Measurements from ENCODE around the gene PEMT. TPM values are rescaled to one million over a fixed set of nuclear protein-coding genes. Genes with fewer than 3 reads are reported as not detected.

Gene PEMT
- total RNA-seq, 2 donors from 2014 or later: 27.8 to 37.7 TPM

DNA sequence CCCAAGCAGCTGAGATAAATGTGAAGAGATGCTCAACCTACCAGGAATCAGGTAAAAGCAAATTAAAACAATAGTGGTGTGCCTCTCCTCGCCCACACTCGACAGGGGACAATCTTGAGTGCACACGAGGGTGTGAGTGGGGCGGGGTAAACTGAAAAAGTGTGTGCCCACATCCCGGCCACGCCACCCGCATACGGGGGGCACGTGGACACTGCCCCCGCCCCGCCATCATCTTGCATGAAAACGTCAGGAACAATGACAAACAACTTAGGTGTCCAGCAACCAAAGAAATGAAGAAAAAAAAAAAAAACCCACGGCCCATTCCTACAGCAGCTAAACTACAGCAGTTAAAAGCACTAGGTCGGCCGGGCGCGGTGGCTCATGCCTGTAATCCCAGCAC, 14.1 kb downstream of the PEMT start:
- Histone ChIP-seq H3K36me3 (no peaks in the 10 kb centered on the region), H3K4me3 (no peak overlapping the region), H3K27me3 (no peaks in the 10 kb centered on the region), H3K4me1 (peaks cover 0 to 8% of the 10 kb centered on the region in 2 donors), H3K27ac (peak overlapping the region in 1 of 2 donors; percentile 84), H3K9me3 (no peaks in the 10 kb centered on the region)
- DNase-seq (ENCODE audit: low spot score): no peak
- TF ChIP-seq, protein P1, sequence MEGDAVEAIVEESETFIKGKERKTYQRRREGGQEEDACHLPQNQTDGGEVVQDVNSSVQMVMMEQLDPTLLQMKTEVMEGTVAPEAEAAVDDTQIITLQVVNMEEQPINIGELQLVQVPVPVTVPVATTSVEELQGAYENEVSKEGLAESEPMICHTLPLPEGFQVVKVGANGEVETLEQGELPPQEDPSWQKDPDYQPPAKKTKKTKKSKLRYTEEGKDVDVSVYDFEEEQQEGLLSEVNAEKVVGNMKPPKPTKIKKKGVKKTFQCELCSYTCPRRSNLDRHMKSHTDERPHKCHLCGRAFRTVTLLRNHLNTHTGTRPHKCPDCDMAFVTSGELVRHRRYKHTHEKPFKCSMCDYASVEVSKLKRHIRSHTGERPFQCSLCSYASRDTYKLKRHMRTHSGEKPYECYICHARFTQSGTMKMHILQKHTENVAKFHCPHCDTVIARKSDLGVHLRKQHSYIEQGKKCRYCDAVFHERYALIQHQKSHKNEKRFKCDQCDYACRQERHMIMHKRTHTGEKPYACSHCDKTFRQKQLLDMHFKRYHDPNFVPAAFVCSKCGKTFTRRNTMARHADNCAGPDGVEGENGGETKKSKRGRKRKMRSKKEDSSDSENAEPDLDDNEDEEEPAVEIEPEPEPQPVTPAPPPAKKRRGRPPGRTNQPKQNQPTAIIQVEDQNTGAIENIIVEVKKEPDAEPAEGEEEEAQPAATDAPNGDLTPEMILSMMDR (IDR thresholded peaks at IDR 0.05): no peak

DNA sequence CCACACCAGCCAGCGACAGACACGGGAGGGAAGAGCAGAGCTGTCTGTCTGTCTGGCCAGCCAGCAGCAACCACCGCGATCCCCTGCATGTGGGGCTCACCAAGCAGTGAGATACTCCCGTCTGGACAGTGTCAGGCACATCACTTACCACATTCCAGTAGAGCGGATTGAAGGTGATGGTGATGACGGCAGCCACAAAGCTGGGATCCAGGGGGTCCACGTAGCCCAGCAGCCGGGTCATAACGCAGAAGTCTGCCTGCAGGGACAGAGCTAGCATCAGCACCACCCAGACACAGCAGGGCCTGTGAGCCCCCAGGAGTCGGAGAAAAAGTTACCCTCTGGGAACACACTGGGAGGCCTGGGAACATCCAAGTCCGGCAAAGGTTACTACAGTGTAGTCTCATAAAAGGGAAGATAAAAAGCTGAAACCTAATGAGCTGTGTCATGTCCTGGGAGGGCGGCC, 14.7 kb downstream of the PEMT start:
- Histone ChIP-seq H3K4me3 (no peak overlapping the region), H3K27ac (peak overlapping the region in 1 of 2 donors; percentile 84), H3K4me1 (peaks cover 0 to 8% of the 10 kb centered on the region in 2 donors), H3K36me3 (no peaks in the 10 kb centered on the region), H3K9me3 (no peaks in the 10 kb centered on the region), H3K27me3 (no peaks in the 10 kb centered on the region)
- TF ChIP-seq, protein P1 (IDR thresholded peaks at IDR 0.05): no peak
- no peak for DNase-seq (ENCODE audit: low spot score)

DNA sequence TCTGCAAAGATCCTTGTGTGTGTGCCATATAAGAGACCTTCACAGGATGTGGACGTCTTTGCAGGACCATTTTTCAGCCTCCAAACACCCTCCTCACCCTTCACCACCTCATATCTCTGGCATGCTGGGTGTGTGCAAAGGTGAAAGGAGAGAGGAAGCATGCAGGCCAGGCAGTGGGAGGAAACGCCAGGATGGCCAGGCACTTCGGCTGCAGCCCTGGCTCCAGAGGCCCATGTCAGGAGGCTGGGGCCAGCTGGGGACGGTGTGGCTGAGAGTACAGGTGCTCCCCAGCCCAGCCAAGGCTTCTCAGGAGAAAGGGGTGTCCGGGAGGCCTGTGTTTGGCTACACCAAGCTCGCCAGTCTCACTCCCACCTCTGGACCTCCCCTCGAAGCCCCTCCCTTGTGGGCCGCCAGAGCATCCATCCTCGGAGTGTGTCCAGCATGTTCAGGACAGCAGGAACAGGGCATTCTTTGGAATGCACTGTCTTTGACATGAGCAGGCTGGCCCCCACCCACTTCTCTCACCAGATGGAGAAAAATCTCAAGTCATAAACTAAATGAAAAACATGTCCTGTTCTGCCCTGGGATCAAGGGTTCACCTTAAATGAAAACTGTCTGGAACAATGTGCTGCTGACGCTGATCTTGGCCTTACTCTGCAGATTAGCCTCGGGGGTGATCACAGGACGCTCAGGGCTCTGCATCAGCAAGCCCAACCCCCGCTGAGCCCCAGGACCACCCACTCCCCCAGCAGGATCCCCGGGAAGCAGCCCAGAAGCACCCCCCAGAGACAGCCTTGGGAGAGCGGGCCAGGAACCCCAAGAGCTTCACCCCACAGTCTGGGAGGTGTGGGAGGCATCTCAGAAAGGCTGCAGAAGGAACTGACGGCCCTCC, 15.9 kb downstream of the PEMT start:
- H3K4me1 ChIP-seq: peaks cover 0 to 17% of the 10 kb centered on the region in 2 donors
- TF ChIP-seq, protein P1 (IDR thresholded peaks at IDR 0.05): no peak
- no peak for DNase-seq (ENCODE audit: low spot score)

DNA sequence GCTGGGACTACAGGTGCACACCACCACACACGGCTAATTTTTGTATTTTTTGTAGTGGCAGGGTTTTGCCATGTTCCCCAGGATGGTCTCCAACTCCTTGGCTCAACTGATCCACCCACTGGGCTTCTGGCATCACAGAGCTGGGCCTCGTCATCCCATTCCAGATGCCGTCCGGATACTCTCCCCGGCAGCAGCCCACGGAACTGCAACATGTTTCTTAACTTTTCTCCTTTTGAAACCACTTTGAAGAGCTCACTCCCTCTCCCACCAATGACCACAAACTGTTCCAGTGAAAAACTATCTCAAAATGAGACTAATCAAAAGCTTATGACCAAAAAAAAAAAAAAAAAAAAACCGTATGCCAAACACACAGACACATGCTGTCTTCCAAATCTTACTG, 17.6 kb downstream of the PEMT start:
- no peaks in the 10 kb centered on the region for H3K36me3 ChIP-seq
- no peaks in the 10 kb centered on the region for H3K9me3 ChIP-seq
- H3K27me3 ChIP-seq: no peaks in the 10 kb centered on the region
- TF ChIP-seq, protein P1 (IDR thresholded peaks at IDR 0.05): no peak
- no peak overlapping the region for H3K27ac ChIP-seq
- DNase-seq (ENCODE audit: low spot score): no peak
- H3K4me3 ChIP-seq: no peak overlapping the region
- H3K4me1 ChIP-seq: peaks cover 0 to 33% of the 10 kb centered on the region in 2 donors

More for the DNA sequence above, 15.9 kb downstream of the PEMT start:
- Histone ChIP-seq H3K4me3 (no peak overlapping the region), H3K27me3 (no peaks in the 10 kb centered on the region), H3K36me3 (no peaks in the 10 kb centered on the region), H3K27ac (peak overlapping the region in 1 of 2 donors; percentile 84), H3K9me3 (no peaks in the 10 kb centered on the region)

DNA sequence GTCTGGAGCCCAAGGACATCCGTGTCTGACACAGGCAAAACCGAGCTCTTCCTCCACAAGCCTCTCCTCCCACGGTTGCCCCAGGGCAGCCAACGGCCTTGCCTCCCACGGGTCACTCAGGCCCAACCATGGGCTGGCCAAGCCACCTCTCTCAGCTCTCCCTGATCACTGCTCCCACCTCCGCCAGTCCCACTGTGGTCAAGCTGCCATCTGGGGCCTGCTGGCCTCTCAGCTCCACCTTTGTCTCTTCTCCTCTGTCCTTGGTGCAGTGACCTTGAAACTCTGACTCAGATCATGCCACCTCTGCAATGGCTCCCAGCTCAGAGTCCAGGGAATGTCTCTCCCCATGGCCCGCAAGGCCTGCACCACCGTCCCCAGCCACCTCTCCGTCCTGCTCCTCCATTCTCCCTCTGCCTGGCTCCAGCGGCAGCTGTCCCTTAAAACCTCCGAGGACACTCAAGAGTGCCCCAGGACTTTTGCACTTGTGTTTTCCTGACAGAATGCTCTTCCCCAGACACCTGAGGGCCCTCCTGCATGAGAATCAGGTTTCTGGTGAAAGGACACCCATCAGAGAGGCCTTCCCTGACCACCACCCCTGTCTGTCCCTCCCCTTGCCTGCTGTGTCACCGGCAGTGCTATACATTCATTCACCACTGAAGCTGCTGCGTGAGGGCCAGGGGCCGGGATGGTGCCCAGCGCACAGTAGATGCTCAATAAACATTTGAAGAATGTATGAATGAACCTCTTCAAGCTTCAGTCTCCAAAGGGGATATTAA, 19.3 kb downstream of the PEMT start:
- no peak for DNase-seq (ENCODE audit: low spot score)
- TF ChIP-seq, protein P1 (IDR thresholded peaks at IDR 0.05): no peak
- Histone ChIP-seq H3K27me3 (no peaks in the 10 kb centered on the region), H3K4me3 (no peak overlapping the region), H3K36me3 (no peaks in the 10 kb centered on the region), H3K4me1 (peaks cover 0 to 51% of the 10 kb centered on the region in 2 donors), H3K9me3 (no peaks in the 10 kb centered on the region), H3K27ac (peak overlapping the region in 1 of 2 donors; percentile 97)

Data from right atrium auricular region (tissue), 2 donors.